ENCODE data around the gene PRXL2C. TPM values are rescaled to one million over a fixed set of nuclear protein-coding genes. Genes with fewer than 3 reads are reported as not detected.

PRXL2C gene
- total RNA-seq, 5 donors from 2014 or later (not counting 1 experiment from before 2014, with no cell fraction given): 9.3 to 17.0 (median 11.2) TPM

DNA sequence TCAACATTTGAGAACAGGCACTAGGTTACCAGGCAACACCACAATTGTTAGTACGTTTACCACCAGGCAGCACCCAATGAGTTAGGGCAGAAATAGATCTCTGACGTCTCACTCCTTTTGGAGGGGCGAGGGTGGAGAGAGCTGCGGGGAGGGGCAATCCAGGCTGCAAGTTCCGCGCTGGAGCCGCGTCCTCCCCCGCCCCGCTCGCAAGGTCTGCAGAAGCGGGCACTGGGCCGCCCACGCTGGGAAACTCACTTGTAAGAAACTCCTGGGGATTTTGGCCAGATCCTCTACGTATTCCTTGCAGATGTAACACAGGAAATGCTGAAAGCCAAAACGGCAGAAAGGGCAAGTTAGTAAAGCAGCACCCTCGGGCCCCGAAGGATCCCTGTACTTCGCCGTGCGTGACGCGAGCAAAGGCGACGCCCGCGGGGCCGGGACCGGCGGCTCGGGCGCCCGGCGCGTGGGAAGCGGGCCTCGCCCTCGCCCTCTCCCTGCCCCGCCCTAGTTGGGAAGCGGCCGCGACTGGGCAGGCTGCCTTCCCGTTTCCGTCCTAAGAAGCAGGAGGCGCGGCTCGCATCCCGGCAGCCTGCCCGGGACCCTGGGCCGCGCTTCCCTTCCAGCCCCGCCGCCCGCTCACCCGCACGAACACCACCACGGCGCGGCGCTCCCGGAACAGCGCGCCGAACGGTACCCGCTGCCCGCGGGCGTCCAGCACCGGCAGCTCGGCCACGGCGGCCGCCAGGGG, 493 bp downstream of the PRXL2C start:
- peak overlapping the region; percentile 69 to 87 for H3K27ac Mint-ChIP-seq
- under 1% methylated on average over 70 of the region's 74 CpGs for WGBS (ENCODE audit: insufficient coverage)
- ChIA-PET CTCF (interaction anchor here in 1 of 2 donors (0.6 to 1.3 kb wide), 5 partner anchors 37 to 328 kb away, joined by 3 to 4 read pairs (median 3); partner anchors contain the start of gene HABP4), POLR2A (interaction anchor here (0.6 to 1.5 kb wide), 5 partner anchors 12 to 1268 kb away, joined by 3 to 5 read pairs (median 3); partner anchors contain the start of genes NCBP1 (in 1 of the 2) and TSTD2 (in 1 of the 2))
- no peaks in the 10 kb centered on the region for H3K27me3 Mint-ChIP-seq
- peaks cover 25 to 32% (median 32%) of the 10 kb centered on the region in 3 donors for H3K4me1 Mint-ChIP-seq
- peaks cover 5% of the 10 kb centered on the region for H3K36me3 Mint-ChIP-seq
- Histone ChIP-seq H3K4me1 (ENCODE audit: control insufficient read depth in 1 of 2, extremely low read depth in 1 of 2, insufficient read depth in 2 of 2, low read length in 2 of 2) (peaks cover 5 to 21% of the 10 kb centered on the region in 2 experiments), H3K27ac (ENCODE audit: low read length) (peak overlapping the region; percentile 81), H3K27me3 (replicated peaks in 1 of 2; ENCODE audit: control insufficient read depth in 2 of 2, extremely low read depth in 1 of 2, insufficient read depth in 2 of 2, low read length in 1 of 2) (peaks cover 0 to 4% of the 10 kb centered on the region in 2 experiments), H3K9me3 (no peaks in the 10 kb centered on the region), H3K4me3 (ENCODE audit: control insufficient read depth in 1 of 2, extremely low read depth in 1 of 2, low read length in 1 of 2) (peak overlapping the region; percentile 59 to 82), H3K36me3 (ENCODE audit: control insufficient read depth in 2 of 2, extremely low read depth in 1 of 2, insufficient read depth in 1 of 2, low read length in 1 of 2) (peaks cover 0 to 15% of the 10 kb centered on the region in 2 donors)
- H3K9me3 Mint-ChIP-seq: no peaks in the 10 kb centered on the region
- peak overlapping the region; percentile 86 to 96 (median 90) for H3K4me3 Mint-ChIP-seq
- ATAC-seq (replicated peaks in 1 of 4): peak; percentile 67 to 88 (median 68)
- peak; percentile 18 to 91 (median 82) for DNase-seq

DNA sequence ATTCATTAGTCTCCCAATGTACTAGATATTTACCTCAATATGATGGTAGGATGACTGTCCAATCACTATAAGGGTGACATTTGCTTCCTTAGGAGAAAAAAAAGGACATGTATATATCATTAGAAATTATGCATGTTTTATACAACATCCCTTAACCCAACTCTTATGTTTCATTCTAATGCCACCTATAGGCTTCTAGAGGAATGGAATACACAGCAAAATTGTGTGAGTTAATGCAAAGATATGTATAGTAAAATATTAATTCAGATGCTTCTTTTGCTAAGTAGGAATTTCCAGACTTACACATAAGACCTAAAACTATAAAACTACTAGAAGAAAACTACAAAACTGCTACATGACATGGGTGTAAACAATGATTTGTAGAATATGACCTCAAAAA, 3.5 kb downstream of the PRXL2C start:
- H3K36me3 ChIP-seq (ENCODE audit: control insufficient read depth in 2 of 2, extremely low read depth in 1 of 2, insufficient read depth in 1 of 2, low read length in 1 of 2): peaks cover 0 to 18% of the 10 kb centered on the region in 2 donors
- ChIA-PET CTCF (interaction anchor here in 1 of 2 donors (0.6 kb wide), 1 partner anchor 19 kb away, joined by 4 read pairs; no protein-coding TSS in a partner anchor), POLR2A (no interaction called here)
- H3K4me1 ChIP-seq (ENCODE audit: control insufficient read depth in 1 of 2, extremely low read depth in 1 of 2, insufficient read depth in 2 of 2, low read length in 2 of 2): peaks cover 5 to 21% of the 10 kb centered on the region in 2 experiments
- no peak overlapping the region for H3K4me3 ChIP-seq (ENCODE audit: control insufficient read depth in 1 of 2, extremely low read depth in 1 of 2, low read length in 1 of 2)
- H3K4me3 Mint-ChIP-seq: no peak overlapping the region
- ATAC-seq (replicated peaks in 1 of 4): no peak
- H3K27me3 Mint-ChIP-seq: no peaks in the 10 kb centered on the region
- no peaks in the 10 kb centered on the region for H3K9me3 Mint-ChIP-seq
- H3K36me3 Mint-ChIP-seq: peaks cover 15% of the 10 kb centered on the region
- peaks cover 19 to 29% (median 26%) of the 10 kb centered on the region in 3 donors for H3K4me1 Mint-ChIP-seq
- DNase-seq: peak in 1 of 35 experiments; percentile 38
- H3K27ac ChIP-seq (ENCODE audit: low read length): no peak overlapping the region
- peak overlapping the region in 1 of 2 donors; percentile 16 for H3K27ac Mint-ChIP-seq
- no peaks in the 10 kb centered on the region for H3K9me3 ChIP-seq
- H3K27me3 ChIP-seq (replicated peaks in 1 of 2; ENCODE audit: control insufficient read depth in 2 of 2, extremely low read depth in 1 of 2, insufficient read depth in 2 of 2, low read length in 1 of 2): no peaks in the 10 kb centered on the region

DNA sequence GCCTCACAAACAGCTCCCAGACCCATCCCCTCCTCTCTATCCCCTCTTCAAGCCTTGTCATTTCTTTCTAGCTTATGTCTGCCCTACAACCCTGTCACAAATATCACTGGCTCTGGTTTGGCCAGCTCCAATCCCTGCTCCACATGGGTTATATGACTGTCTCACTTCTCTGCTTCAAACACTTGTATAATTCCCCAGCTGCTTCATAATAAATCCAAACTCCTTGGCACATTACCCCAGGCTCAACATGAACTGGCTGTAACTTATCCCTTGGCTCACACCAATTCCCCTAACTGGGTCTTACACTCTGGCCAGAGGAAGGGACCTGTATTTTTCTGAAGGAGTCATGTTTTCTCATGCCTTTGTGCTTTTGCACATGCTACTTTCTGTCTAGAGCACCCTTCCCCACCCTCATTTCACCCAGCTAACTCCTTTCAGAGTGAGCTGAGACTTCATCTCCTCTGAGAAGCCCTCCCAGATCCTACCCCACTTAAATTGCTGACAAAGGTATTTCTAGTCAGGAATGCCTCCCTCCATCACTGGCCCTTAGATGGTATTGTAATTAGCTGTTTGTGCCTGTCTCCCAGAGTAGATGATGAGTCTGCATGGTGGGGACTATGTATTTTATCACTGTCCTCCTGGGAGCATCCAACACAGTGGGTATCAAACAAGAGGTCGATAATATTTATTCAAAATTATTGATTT, 5.3 kb downstream of the PRXL2C start:
- POLR2A ChIA-PET: interaction anchor here (0.5 to 0.7 kb wide), 2 partner anchors 129 to 955 kb away, joined by 3 to 10 read pairs; no protein-coding TSS in a partner anchor
- H3K27ac ChIP-seq (ENCODE audit: low read length): no peak overlapping the region
- no peak for DNase-seq
- Mint-ChIP-seq H3K27ac (no peak overlapping the region), H3K4me3 (no peak overlapping the region), H3K27me3 (no peaks in the 10 kb centered on the region), H3K36me3 (peaks cover 25% of the 10 kb centered on the region), H3K4me1 (peaks cover 11 to 17% (median 15%) of the 10 kb centered on the region in 3 donors), H3K9me3 (no peaks in the 10 kb centered on the region)
- H3K36me3 ChIP-seq (ENCODE audit: control insufficient read depth in 2 of 2, extremely low read depth in 1 of 2, insufficient read depth in 1 of 2, low read length in 1 of 2): peaks cover 0 to 21% of the 10 kb centered on the region in 2 donors
- no peak overlapping the region for H3K4me3 ChIP-seq (ENCODE audit: control insufficient read depth in 1 of 2, extremely low read depth in 1 of 2, low read length in 1 of 2)
- no CpG with 5 or more reads among the region's 1 CpG for WGBS (ENCODE audit: insufficient coverage)
- no peaks in the 10 kb centered on the region for H3K9me3 ChIP-seq
- peaks cover 0 to 9% of the 10 kb centered on the region in 2 experiments for H3K4me1 ChIP-seq (ENCODE audit: control insufficient read depth in 1 of 2, extremely low read depth in 1 of 2, insufficient read depth in 2 of 2, low read length in 2 of 2)
- no peak for ATAC-seq (replicated peaks in 1 of 4)
- no peaks in the 10 kb centered on the region for H3K27me3 ChIP-seq (replicated peaks in 1 of 2; ENCODE audit: control insufficient read depth in 2 of 2, extremely low read depth in 1 of 2, insufficient read depth in 2 of 2, low read length in 1 of 2)
- CTCF ChIA-PET: no interaction called here

DNA sequence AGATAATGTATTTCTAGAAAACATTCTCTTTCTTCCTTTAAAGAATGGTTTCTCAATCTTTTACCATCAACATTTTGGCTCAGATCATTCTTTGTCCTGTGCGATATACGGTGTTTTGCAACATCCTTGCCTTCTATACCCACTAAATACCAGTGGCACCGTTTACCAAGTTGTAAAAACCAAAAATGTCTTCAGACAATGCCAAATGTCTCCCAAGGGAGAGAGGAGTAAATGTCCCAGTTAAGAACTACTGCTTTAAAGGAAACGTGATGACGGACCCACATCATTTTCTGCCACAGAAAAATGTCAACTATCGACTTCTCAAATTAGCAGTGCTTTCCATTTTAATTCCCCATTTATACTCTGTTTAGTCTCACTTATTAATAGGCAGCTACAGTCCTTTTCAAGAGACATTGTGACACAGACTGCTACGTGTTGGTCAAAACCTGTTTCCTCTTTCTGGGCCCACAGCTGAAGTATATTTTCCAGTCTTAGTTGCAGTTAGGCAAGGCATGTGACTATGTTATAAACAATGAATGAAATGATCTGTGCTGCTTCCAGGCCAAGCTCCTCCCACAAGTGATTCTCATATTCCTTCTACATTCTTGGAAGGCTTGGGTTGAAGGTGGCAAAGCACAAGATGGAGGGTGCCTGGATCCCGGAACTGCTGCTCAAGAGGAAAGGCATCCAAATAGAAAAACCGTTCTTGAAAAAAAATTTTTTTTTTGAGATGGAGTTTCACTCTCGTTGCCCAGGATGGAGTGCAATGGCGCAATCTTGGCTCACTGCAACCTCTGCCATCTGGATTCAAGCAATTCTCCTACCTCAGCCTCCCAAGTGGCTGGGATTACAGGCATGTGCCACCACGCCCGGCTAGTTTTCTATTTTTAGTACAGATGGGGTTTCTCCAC, 8.8 kb downstream of the PRXL2C start:
- POLR2A ChIA-PET: no interaction called here

DNA sequence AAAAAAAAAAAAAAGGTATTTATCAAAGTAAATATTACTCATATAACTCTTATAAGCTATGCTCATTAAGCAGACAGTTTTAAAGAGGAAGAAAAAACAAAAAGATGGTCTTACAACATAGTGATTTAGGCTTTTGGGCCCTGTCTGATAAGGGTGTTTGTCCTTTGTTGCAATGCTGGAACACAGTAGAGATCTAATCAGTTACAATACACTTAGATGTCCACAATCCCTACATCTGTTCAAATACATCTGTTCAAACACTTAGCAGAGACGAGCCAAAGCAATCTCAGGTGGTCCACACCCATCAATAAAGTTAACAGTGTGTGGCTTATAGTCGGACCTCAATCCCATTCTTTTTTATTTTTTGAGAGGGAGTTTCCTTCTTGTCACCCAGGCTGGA, 11.0 kb downstream of the PRXL2C start:
- Mint-ChIP-seq H3K9me3 (no peaks in the 10 kb centered on the region), H3K36me3 (peaks cover 21% of the 10 kb centered on the region), H3K4me1 (no peaks in the 10 kb centered on the region), H3K4me3 (no peak overlapping the region), H3K27me3 (no peaks in the 10 kb centered on the region), H3K27ac (no peak overlapping the region)
- H3K4me1 ChIP-seq (ENCODE audit: control insufficient read depth in 1 of 2, extremely low read depth in 1 of 2, insufficient read depth in 2 of 2, low read length in 2 of 2): no peaks in the 10 kb centered on the region
- H3K27me3 ChIP-seq (replicated peaks in 1 of 2; ENCODE audit: control insufficient read depth in 2 of 2, extremely low read depth in 1 of 2, insufficient read depth in 2 of 2, low read length in 1 of 2): no peaks in the 10 kb centered on the region
- ChIA-PET POLR2A (interaction anchor here in 1 of 2 donors (0.6 kb wide), 1 partner anchor 249 kb away, joined by 7 read pairs; no protein-coding TSS in a partner anchor), CTCF (no interaction called here)
- H3K9me3 ChIP-seq: no peaks in the 10 kb centered on the region
- ATAC-seq (replicated peaks in 1 of 4): no peak
- peaks cover 0 to 3% of the 10 kb centered on the region in 2 donors for H3K36me3 ChIP-seq (ENCODE audit: control insufficient read depth in 2 of 2, extremely low read depth in 1 of 2, insufficient read depth in 1 of 2, low read length in 1 of 2)
- no peak overlapping the region for H3K27ac ChIP-seq (ENCODE audit: low read length)
- no peak overlapping the region for H3K4me3 ChIP-seq (ENCODE audit: control insufficient read depth in 1 of 2, extremely low read depth in 1 of 2, low read length in 1 of 2)
- no CpG with 5 or more reads among the region's 2 CpGs for WGBS (ENCODE audit: insufficient coverage)
- no peak for DNase-seq

More for the DNA sequence above, 8.8 kb downstream of the PRXL2C start:
- H3K4me3 Mint-ChIP-seq: no peak overlapping the region
- DNase-seq: no peak
- H3K4me1 Mint-ChIP-seq: no peaks in the 10 kb centered on the region
- H3K36me3 ChIP-seq (ENCODE audit: control insufficient read depth in 2 of 2, extremely low read depth in 1 of 2, insufficient read depth in 1 of 2, low read length in 1 of 2): peaks cover 0 to 21% of the 10 kb centered on the region in 2 donors
- no peaks in the 10 kb centered on the region for H3K27me3 ChIP-seq (replicated peaks in 1 of 2; ENCODE audit: control insufficient read depth in 2 of 2, extremely low read depth in 1 of 2, insufficient read depth in 2 of 2, low read length in 1 of 2)
- H3K27ac Mint-ChIP-seq: peak overlapping the region in 1 of 2 donors; percentile 3
- CTCF ChIA-PET: interaction anchor here in 1 of 2 donors (0.7 kb wide), 1 partner anchor 21 kb away, joined by 3 read pairs; no protein-coding TSS in a partner anchor
- no peaks in the 10 kb centered on the region for H3K9me3 ChIP-seq
- H3K27ac ChIP-seq (ENCODE audit: low read length): no peak overlapping the region
- WGBS (ENCODE audit: insufficient coverage): 92% methylated on average over 5 of the region's 13 CpGs
- H3K4me3 ChIP-seq (ENCODE audit: control insufficient read depth in 1 of 2, extremely low read depth in 1 of 2, low read length in 1 of 2): no peak overlapping the region
- H3K4me1 ChIP-seq (ENCODE audit: control insufficient read depth in 1 of 2, extremely low read depth in 1 of 2, insufficient read depth in 2 of 2, low read length in 2 of 2): no peaks in the 10 kb centered on the region
- ATAC-seq (replicated peaks in 1 of 4): no peak
- no peaks in the 10 kb centered on the region for H3K27me3 Mint-ChIP-seq
- peaks cover 28% of the 10 kb centered on the region for H3K36me3 Mint-ChIP-seq
- no peaks in the 10 kb centered on the region for H3K9me3 Mint-ChIP-seq

Measured in T-cell (primary cell).